Stimulated activated naive CD8-positive, alpha-beta T cell treated with anti-CD3 and anti-CD28 coated beads, Interleukin-15, Interleukin-2, amounts not matched to agents 100 ng/mL and 50 ng/mL, for 24 hours (primary cell): ENCODE results near the gene SGK2.
"Not testable (repeated sequence)": the region's sequence is repeated elsewhere in the genome, so short reads cannot be mapped to it uniquely, and the experiment has no call there.

Experiments
- H3K27ac Mint-ChIP-seq: one replicate; pipeline ENCODE4 v1.8.0; 2021; ENCODE audit warnings: mild to moderate bottlenecking, mixed read lengths
- H3K27me3 Mint-ChIP-seq: one replicate; pipeline ENCODE4 v1.8.0; 2021; ENCODE audit warnings: mixed read lengths
- H3K36me3 Mint-ChIP-seq: one replicate; pipeline ENCODE4 v1.8.0; 2021; ENCODE audit warnings: low read depth, mixed read lengths
- H3K4me1 Mint-ChIP-seq: one replicate; pipeline ENCODE4 v1.8.0; 2021; ENCODE audit warnings: low read depth, mixed read lengths
- H3K4me3 Mint-ChIP-seq: one replicate; pipeline ENCODE4 v1.8.0; 2021; ENCODE audit warnings: mild to moderate bottlenecking, mixed read lengths
- H3K9me3 Mint-ChIP-seq: one replicate; pipeline ENCODE4 v1.8.0; 2021; ENCODE audit warnings: mixed read lengths

The SGK2 gene

GRCh38 chr20:43565758-43566104 is 6.9 kb downstream of the SGK2 start:
- H3K9me3 Mint-ChIP-seq: no peaks in the 10 kb centered on the region
- no peaks in the 10 kb centered on the region for H3K36me3 Mint-ChIP-seq
- H3K27ac Mint-ChIP-seq: no peak overlapping the region
- H3K27me3 Mint-ChIP-seq: no peaks in the 10 kb centered on the region
- H3K4me1 Mint-ChIP-seq: no peaks in the 10 kb centered on the region
- no peak overlapping the region for H3K4me3 Mint-ChIP-seq

DNA sequence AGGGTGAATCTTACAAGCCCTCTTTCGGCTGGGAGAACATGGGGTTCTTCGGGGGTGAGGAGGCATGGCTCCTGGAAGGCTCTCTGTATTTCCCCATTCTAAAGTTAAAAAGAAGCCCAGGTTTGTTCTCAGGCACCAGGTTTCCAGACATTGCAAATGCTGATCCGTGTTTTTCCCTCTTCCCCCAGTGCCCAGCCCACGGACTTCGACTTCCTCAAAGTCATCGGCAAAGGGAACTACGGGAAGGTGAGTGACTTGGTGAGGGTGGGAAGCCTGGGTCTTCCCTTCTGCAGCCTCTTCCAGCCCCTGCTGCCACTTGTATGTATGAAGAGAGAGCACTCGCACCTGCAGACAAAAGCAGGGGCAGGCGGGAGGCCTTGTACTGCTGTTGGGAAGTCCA is 8.7 kb downstream of the SGK2 start:
- Mint-ChIP-seq H3K27me3 (no peaks in the 10 kb centered on the region), H3K27ac (no peak overlapping the region), H3K9me3 (no peaks in the 10 kb centered on the region), H3K36me3 (no peaks in the 10 kb centered on the region), H3K4me3 (no peak overlapping the region), H3K4me1 (no peaks in the 10 kb centered on the region)

DNA sequence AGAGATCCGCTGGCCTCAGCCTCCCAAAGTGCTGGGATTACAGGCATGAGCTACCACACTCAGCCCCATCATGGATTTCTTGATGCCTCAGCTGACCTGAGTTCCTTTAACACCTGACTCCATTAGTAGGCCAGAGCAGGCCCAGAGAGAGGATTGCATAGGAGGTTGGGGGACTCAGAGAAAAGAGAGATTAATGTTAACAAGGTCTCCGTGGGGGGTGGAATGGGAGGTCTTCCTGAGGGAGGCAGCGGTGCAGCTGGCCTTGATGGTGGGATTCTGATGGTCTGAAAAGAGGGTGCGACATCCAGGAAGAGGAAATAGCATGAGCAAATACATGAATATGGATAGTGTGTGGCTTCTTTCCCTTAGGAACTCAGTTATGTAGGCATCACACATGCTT is 9.9 kb downstream of the SGK2 start:
- H3K36me3 Mint-ChIP-seq: no peaks in the 10 kb centered on the region
- H3K9me3 Mint-ChIP-seq: no peaks in the 10 kb centered on the region
- H3K4me1 Mint-ChIP-seq: no peaks in the 10 kb centered on the region
- H3K27me3 Mint-ChIP-seq: no peaks in the 10 kb centered on the region
- H3K27ac Mint-ChIP-seq: no peak overlapping the region
- no peak overlapping the region for H3K4me3 Mint-ChIP-seq

DNA sequence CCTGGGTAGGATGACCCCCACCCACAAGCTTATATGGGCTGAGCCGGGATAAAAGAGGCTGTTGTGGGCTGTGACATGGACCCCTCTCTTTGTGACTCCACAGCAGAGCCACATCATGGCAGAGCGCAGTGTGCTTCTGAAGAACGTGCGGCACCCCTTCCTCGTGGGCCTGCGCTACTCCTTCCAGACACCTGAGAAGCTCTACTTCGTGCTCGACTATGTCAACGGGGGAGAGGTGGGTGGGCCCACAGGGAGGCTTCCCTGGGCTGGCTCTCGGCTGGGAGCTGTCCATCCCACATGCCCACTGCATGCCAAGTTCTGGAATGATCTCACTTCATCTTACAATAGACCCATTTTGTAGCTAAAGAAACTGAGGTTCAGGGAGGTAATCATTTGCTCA is 10.5 kb downstream of the SGK2 start:
- Mint-ChIP-seq H3K27me3 (no peaks in the 10 kb centered on the region), H3K9me3 (no peaks in the 10 kb centered on the region), H3K4me3 (no peak overlapping the region), H3K27ac (no peak overlapping the region), H3K36me3 (no peaks in the 10 kb centered on the region), H3K4me1 (no peaks in the 10 kb centered on the region)

DNA sequence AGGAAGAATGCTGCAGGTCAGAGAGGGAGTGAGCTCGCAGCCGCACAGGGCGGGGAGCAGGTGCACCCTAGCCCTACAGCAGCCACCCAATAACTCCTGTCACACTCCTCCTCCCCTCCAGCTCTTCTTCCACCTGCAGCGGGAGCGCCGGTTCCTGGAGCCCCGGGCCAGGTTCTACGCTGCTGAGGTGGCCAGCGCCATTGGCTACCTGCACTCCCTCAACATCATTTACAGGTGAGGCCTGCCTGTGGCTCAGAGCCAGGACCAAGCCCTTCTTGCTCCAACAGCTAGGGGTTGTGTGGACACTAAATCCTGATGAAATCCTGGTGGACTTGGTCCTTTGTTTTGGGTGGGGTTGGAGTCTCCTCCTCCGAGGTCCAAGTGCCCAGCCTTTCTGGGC is 11.7 kb downstream of the SGK2 start:
- H3K9me3 Mint-ChIP-seq: no peaks in the 10 kb centered on the region
- H3K4me1 Mint-ChIP-seq: no peaks in the 10 kb centered on the region
- H3K36me3 Mint-ChIP-seq: no peaks in the 10 kb centered on the region
- no peak overlapping the region for H3K27ac Mint-ChIP-seq
- no peak overlapping the region for H3K4me3 Mint-ChIP-seq
- H3K27me3 Mint-ChIP-seq: no peaks in the 10 kb centered on the region

DNA sequence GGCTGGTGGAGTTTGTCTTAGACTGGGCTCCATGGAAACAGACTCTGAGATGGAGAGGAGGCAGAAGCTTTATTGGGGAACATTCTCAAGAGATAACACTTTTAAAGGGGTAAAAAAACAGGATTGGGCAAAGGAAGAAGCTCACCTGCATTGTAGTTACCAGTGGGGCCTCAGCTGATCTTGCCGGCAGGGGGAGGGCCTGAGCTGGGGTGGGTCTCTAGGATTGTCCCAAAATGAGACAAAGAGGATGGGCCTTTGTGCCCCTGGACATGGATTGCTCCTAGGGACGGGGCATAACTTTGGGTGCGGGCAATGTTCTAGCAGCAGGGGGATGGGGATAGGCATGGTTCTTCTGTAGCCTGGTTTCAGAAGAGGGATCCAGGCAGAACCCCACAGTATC is 12.5 kb downstream of the SGK2 start:
- no peak overlapping the region for H3K27ac Mint-ChIP-seq
- H3K27me3 Mint-ChIP-seq: no peaks in the 10 kb centered on the region
- no peaks in the 10 kb centered on the region for H3K4me1 Mint-ChIP-seq
- H3K9me3 Mint-ChIP-seq: no peaks in the 10 kb centered on the region
- no peak overlapping the region for H3K4me3 Mint-ChIP-seq
- H3K36me3 Mint-ChIP-seq: no peaks in the 10 kb centered on the region

DNA sequence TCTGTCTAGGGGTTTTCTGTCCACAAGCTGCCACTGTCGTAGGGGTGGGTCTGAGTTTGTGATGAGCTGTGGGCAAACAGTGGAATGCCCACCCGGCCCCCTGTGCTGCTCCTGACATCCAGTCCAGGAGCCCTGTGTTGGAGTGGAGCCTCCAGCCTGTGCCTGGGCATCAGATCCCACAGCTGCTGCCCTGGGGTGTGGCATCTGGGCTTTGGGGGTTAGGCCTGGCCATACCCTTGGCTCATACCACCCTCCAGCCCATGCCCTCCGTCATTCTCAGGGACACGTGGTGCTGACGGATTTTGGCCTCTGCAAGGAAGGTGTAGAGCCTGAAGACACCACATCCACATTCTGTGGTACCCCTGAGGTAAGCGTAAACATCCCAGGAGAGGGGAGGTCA is 12.9 kb downstream of the SGK2 start:
- no peaks in the 10 kb centered on the region for H3K27me3 Mint-ChIP-seq
- H3K4me3 Mint-ChIP-seq: no peak overlapping the region
- no peaks in the 10 kb centered on the region for H3K4me1 Mint-ChIP-seq
- no peak overlapping the region for H3K27ac Mint-ChIP-seq
- no peaks in the 10 kb centered on the region for H3K9me3 Mint-ChIP-seq
- H3K36me3 Mint-ChIP-seq: no peaks in the 10 kb centered on the region

DNA sequence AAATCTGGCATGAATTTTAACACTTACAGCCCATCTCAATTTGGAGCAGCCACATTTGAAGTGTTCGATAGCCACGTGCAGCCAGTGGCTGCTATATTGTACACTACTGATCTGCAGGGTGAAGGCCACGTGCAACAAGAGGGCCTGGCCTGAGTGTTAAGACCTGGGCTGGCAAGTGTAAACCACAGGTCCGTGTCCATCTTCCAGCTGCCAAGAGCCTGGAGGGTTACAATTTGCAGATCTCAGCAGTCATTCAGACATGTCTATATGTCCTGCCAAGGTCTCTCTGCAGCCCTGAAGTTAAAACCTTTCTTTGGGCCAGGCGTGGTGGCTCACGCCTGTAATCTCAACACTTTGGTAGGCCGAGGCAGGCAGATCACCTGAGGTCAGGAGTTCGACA is 14.1 kb downstream of the SGK2 start:
- H3K27me3 Mint-ChIP-seq: no peaks in the 10 kb centered on the region
- no peaks in the 10 kb centered on the region for H3K9me3 Mint-ChIP-seq
- no peaks in the 10 kb centered on the region for H3K4me1 Mint-ChIP-seq
- H3K4me3 Mint-ChIP-seq: no peak overlapping the region
- H3K27ac Mint-ChIP-seq: no peak overlapping the region
- H3K36me3 Mint-ChIP-seq: no peaks in the 10 kb centered on the region

DNA sequence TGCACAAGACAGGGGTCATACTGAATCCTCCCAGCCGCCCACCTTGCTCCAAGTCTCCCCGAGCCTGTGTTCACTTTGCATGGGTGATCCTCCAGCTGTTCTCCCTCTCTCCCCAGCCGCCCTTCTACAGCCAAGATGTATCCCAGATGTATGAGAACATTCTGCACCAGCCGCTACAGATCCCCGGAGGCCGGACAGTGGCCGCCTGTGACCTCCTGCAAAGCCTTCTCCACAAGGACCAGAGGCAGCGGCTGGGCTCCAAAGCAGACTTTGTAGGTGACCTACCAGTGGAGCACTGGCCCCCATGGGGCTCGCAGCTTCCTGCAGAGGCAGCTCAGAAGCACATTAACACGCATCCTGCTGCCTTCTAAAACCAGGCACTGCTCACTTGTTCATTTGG is 17.3 kb downstream of the SGK2 start:
- Mint-ChIP-seq H3K27ac (no peak overlapping the region), H3K36me3 (no peaks in the 10 kb centered on the region), H3K27me3 (no peaks in the 10 kb centered on the region), H3K4me3 (no peak overlapping the region), H3K9me3 (no peaks in the 10 kb centered on the region), H3K4me1 (no peaks in the 10 kb centered on the region)

DNA sequence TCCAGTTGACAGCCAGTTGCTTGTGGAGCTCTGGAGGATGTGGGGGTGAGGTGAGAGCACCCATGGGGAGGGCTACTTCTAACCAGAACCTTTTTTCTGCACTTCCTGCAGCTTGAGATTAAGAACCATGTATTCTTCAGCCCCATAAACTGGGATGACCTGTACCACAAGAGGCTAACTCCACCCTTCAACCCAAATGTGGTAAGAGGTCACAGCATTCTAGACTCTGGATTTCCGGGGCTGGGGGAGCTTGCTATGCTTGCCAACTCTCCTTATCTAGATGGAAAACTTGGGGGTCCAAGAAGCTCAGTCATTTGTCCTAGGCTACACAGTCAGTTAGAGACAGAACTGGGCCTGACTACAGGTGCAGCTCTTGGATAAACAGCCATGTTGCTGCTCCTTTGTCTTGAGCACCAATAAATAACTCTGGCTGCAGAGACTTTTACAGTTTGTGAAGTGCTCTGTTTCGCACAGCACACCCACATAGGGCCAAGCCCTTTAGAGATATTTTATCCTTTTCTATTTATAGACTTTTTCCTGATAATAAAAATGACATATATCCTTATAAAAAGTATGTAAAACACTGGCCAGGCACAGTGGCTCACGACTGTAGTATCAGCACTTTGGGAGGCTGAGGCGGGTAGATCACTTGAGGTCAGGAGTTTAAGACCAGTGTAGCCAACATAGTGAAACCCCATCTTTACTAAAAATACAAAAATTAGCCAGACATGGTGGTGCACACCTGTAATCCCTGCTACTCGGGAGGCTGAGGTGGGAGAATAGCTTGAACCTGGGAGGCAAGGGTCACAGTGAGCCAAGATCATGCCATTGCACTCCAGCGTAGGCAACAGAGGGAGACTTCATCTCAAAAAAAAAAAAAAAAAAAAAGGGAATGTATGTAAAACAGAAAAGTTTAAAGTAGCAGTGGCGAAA is 21.3 kb downstream of the SGK2 start:
- Mint-ChIP-seq H3K36me3 (no peaks in the 10 kb centered on the region), H3K4me3 (no peak overlapping the region), H3K27ac (no peak overlapping the region), H3K27me3 (no peaks in the 10 kb centered on the region), H3K9me3 (no peaks in the 10 kb centered on the region), H3K4me1 (no peaks in the 10 kb centered on the region)

DNA sequence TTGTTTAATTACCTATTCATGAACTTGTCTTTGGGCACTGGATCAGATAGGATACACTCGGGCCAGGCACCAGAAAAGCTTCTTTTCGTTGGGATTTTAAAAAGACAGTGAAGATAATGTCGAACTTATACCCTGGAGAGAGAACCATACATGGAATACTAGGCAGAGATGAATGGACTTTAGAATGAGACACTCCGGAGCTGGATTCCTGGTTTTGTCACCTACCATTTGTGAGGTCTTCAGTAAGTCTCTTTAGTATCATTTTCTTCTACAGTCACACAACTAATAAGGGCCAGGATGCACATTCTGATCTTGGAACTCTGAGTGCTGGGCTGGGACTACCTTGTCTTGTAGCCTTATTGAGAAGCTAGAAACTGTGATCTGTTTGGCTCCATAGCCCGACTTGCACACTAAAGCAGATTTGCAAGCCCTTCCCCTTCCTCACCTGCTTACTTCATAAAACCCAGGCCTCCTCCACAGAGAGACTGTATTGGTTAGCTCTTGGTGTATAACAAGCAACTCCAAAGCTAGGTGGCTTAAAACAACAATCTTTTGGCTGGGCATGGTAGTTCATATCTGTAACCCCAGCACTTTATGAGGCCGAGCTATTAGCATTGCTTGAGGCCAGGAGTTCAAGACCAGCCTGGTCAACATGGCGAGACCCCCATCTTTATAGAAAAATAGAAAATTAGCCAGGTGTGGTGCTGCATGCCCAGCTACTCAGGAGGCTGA is 24.5 kb downstream of the SGK2 start:
- Mint-ChIP-seq H3K27me3 (peaks cover 5% of the 10 kb centered on the region), H3K36me3 (no peaks in the 10 kb centered on the region), H3K9me3 (no peaks in the 10 kb centered on the region), H3K27ac (no peak overlapping the region), H3K4me1 (no peaks in the 10 kb centered on the region), H3K4me3 (no peak overlapping the region)

DNA sequence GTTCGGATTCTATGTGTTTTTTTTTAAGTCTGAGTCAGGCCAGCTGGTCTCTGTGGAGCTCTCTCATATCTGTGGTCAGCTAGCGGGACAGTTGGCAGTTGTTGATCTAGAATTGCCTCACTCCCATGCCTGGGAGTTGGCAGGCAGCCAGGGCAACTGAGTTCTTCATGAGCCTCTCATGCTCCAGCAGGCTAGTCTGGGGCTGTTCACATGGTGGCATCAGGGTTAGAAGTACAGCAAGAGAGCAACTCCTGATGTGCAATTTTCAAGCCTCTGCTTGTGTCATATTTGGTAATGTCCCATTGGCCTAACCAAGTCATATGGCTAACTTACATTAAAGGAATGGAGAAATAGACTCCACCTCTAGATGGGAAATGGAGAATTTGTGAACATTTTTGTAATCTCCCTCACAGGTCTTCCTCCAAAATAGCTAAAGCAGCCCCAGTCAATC is 25.2 kb downstream of the SGK2 start:
- H3K4me1 Mint-ChIP-seq: no peaks in the 10 kb centered on the region
- H3K36me3 Mint-ChIP-seq: no peaks in the 10 kb centered on the region
- H3K9me3 Mint-ChIP-seq: no peaks in the 10 kb centered on the region
- H3K4me3 Mint-ChIP-seq: no peak overlapping the region
- H3K27ac Mint-ChIP-seq: no peak overlapping the region
- peaks cover 5% of the 10 kb centered on the region for H3K27me3 Mint-ChIP-seq

DNA sequence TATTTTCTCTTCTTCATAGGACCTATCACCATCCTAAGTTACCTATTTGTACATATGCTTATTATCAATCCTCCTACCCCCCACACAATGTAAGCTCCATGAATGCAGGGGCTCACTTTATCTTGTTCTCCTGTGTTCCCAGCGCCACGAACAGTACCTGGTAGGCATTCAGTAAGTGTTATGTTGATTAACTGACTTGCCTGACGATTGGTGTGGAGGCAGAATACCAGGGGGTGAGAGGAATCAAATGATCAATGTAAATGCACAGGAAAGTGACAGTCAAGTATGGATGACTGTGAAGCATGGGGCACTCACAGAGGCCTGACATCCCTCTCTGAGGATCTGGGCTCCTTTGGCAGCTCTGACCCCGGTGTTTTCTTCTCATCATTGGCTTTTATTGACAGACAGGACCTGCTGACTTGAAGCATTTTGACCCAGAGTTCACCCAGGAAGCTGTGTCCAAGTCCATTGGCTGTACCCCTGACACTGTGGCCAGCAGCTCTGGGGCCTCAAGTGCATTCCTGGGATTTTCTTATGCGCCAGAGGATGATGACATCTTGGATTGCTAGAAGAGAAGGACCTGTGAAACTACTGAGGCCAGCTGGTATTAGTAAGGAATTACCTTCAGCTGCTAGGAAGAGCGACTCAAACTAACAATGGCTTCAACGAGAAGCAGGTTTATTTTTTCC is 25.8 kb downstream of the SGK2 start:
- no peaks in the 10 kb centered on the region for H3K36me3 Mint-ChIP-seq
- H3K27ac Mint-ChIP-seq: no peak overlapping the region
- H3K9me3 Mint-ChIP-seq: no peaks in the 10 kb centered on the region
- peaks cover 5% of the 10 kb centered on the region for H3K27me3 Mint-ChIP-seq
- H3K4me3 Mint-ChIP-seq: no peak overlapping the region
- peaks cover under 1% of the 10 kb centered on the region for H3K4me1 Mint-ChIP-seq

GRCh38 chr20:43586641-43587040 is 27.8 kb downstream of the SGK2 start:
- peaks cover 14% of the 10 kb centered on the region for H3K4me1 Mint-ChIP-seq
- peaks cover 5% of the 10 kb centered on the region for H3K27me3 Mint-ChIP-seq
- H3K4me3 Mint-ChIP-seq: no peak overlapping the region
- H3K9me3 Mint-ChIP-seq: no peaks in the 10 kb centered on the region
- H3K36me3 Mint-ChIP-seq: no peaks in the 10 kb centered on the region
- H3K27ac Mint-ChIP-seq: no peak overlapping the region

- H3K4me1 Mint-ChIP-seq: peaks cover 20% of the 10 kb centered on the region
- H3K4me3 Mint-ChIP-seq, H3K36me3 Mint-ChIP-seq, H3K27me3 Mint-ChIP-seq, H3K27ac Mint-ChIP-seq, H3K9me3 Mint-ChIP-seq: not testable (repeated sequence)
These were observed 29.7 kb downstream of the SGK2 start for GRCh38 chr20:43588526-43588925.
